Psoas muscle (tissue), 8 donors: Measurements from ENCODE around the gene TMEM258. TPM values are rescaled to one million over a fixed set of nuclear protein-coding genes. Genes with fewer than 3 reads are reported as not detected.

ENCODE experiments used
- ATAC-seq, 4 donors: fragments of 200-7000 bp; cut with Tn5 transposase; one replicate each; pipeline ENCODE4 v1.9.1; 2020; ENCODE audit warnings: moderate library complexity in 3 of 4, mild to moderate bottlenecking in 2 of 4
- DNase-seq, 2 donors: peaks; one replicate each; pipeline ENCODE4 v3.0.0-alpha.2; 2020
- H3K27ac ChIP-seq: fragments of 200-600 bp; one replicate; pipeline ENCODE4 v1.8.0; 2022
- H3K27me3 ChIP-seq, 3 donors: fragments of 200-600 bp in 1 of 3; one replicate each; pipeline versions ENCODE4 v1.6.1 to v1.8.0; 2013 to 2022; ENCODE audit warnings: low read length in 2 of 3, mild to moderate bottlenecking in 2 of 3, moderate library complexity in 1 of 3; ENCODE audit not compliant: insufficient read depth in 3 of 3
- H3K36me3 ChIP-seq, 2 donors: fragments of 200-600 bp in 1 of 2; one replicate each; pipeline versions ENCODE4 v1.6.1 to v1.8.0; 2013 to 2022; ENCODE audit warnings: low read depth in 1 of 2, mild to moderate bottlenecking in 1 of 2, moderate library complexity in 1 of 2; ENCODE audit not compliant: insufficient read depth in 1 of 2
- H3K4me1 ChIP-seq: fragments of 200-600 bp; one replicate; pipeline ENCODE4 v1.8.0; 2022
- H3K4me3 ChIP-seq: fragments of 200-600 bp; one replicate; pipeline ENCODE4 v1.8.0; 2022; ENCODE audit warnings: mild to moderate bottlenecking
- H3K9me3 ChIP-seq: fragments of 200-600 bp; one replicate; pipeline ENCODE4 v1.8.0; 2022
- CTCF ChIP-seq: fragments of 200-600 bp; IDR thresholded peaks from one replicate; pipeline ENCODE4 v1.8.0; 2022; ENCODE audit warnings: antibody characterized with exemption
- WGBS, 3 donors: extraction: QIAGEN DNeasy Blood & Tissue Kit; methylation state at CpG; one replicate each; pipeline versions ENCODE4 v1.1.6 to v1.1.7; 2013; 5-methylcytosine and 5-hydroxymethylcytosine counted together
- intact Hi-C, 2 donors: fragments of 100-400 bp; cut with DNase I; formaldehyde crosslinking; loops; one replicate each; pipeline versions ENCODE4 v1.11.0 to v1.14.2; 2022
- polyA plus RNA-seq, 3 donors: library from polyadenylated mRNA; stranded (reverse); fragments of 200-250 nt; gene quantifications; one replicate each; pipeline ENCODE4 v1.2.3, GENCODE V29; 2013
- total RNA-seq, 4 donors: library from RNA; stranded (reverse); fragmentation: NEBNext Ultra II Directional in 2 of 4; extraction: Animal tissue kit (Norgen Biotek cat#: 25700) in 2 of 4; gene quantifications; one replicate each; pipeline versions ENCODE4 v1.2.1 to v1.2.4, GENCODE V29; 2021 to 2023
- donor health status: healthy with polysubstance abuse.
- donor health status: DM: no; HTN: no; CAD: no; lungs with moderate emphysema.
- donor health status: Bipolar disorder and iron deficiency.
- donor health status: healthy.
- donor health status: DM: yes; HTN: yes; CAD: no.
- donor health status: DM: no; HTN: no; CAD: no.
- donor health status: DM: no; HTN: no; CAD: no.
- donor health status: DM: yes; HTN: yes; CAD: no.

The TMEM258 gene
- total and polyA plus RNA-seq, 7 donors: 76.0 to 177 (median 93.2) TPM

- no peak for ATAC-seq
- intact Hi-C loops: no loop called here
- TF ChIP-seq CTCF: no peak
- no peak for DNase-seq
- H3K36me3 ChIP-seq: no peaks in the 10 kb centered on the region
- WGBS, 3 donors: 77 to 84% (median 80%) methylated on average over 11 to 12 of the region's 12 CpGs
- H3K9me3 ChIP-seq: no peaks in the 10 kb centered on the region
- no peak overlapping the region for H3K4me3 ChIP-seq
- peaks cover 3% of the 10 kb centered on the region for H3K4me1 ChIP-seq
- H3K27ac ChIP-seq: no peak overlapping the region
- H3K27me3 ChIP-seq: no peaks in the 10 kb centered on the region
Observed at GRCh38 chr11:61774411-61774810, 18.0 kb downstream of the TMEM258 start.

GRCh38 chr11:61773809-61774208 is 18.6 kb downstream of the TMEM258 start:
- intact Hi-C loops: no loop called here
- DNase-seq (no peak), ATAC-seq (no peak)
- Histone ChIP-seq H3K36me3 (no peaks in the 10 kb centered on the region), H3K4me3 (no peak overlapping the region), H3K27ac (no peak overlapping the region), H3K27me3 (no peaks in the 10 kb centered on the region), H3K4me1 (peaks cover 3% of the 10 kb centered on the region), H3K9me3 (no peaks in the 10 kb centered on the region)
- 83 to 86% (median 85%) methylated on average over 15 to 18 of the region's 18 CpGs for WGBS, 3 donors
- no peak for TF ChIP-seq CTCF

- ATAC-seq: no peak
- no peaks in the 10 kb centered on the region for H3K27me3 ChIP-seq
- no peak overlapping the region for H3K4me3 ChIP-seq
- peaks cover 3% of the 10 kb centered on the region for H3K4me1 ChIP-seq
- H3K9me3 ChIP-seq: no peaks in the 10 kb centered on the region
- no peak for TF ChIP-seq CTCF
- intact Hi-C loops: no loop called here
- DNase-seq: no peak
- 62 to 73% (median 72%) methylated on average over 10 of the region's 10 CpGs for WGBS, 3 donors
- H3K27ac ChIP-seq: no peak overlapping the region
- no peaks in the 10 kb centered on the region for H3K36me3 ChIP-seq
Observed at GRCh38 chr11:61773356-61773755, 19.0 kb downstream of the TMEM258 start.

- ATAC-seq (no peak), DNase-seq (no peak)
- intact Hi-C loops: no loop called here
- H3K9me3 ChIP-seq: no peaks in the 10 kb centered on the region
- no peak overlapping the region for H3K27ac ChIP-seq
- TF ChIP-seq CTCF: no peak
- no peaks in the 10 kb centered on the region for H3K36me3 ChIP-seq
- H3K4me3 ChIP-seq: no peak overlapping the region
- WGBS, 3 donors: 52 to 59% (median 59%) methylated on average over 5 to 7 of the region's 7 CpGs
- H3K4me1 ChIP-seq: no peaks in the 10 kb centered on the region
- no peaks in the 10 kb centered on the region for H3K27me3 ChIP-seq
Observed at GRCh38 chr11:61771985-61772455, 20.4 kb downstream of the TMEM258 start.

GRCh38 chr11:61771195-61771894 is 21.1 kb downstream of the TMEM258 start:
- no peak for TF ChIP-seq CTCF
- Histone ChIP-seq H3K36me3 (no peaks in the 10 kb centered on the region), H3K4me1 (no peaks in the 10 kb centered on the region), H3K4me3 (no peak overlapping the region), H3K27me3 (no peaks in the 10 kb centered on the region), H3K9me3 (no peaks in the 10 kb centered on the region), H3K27ac (no peak overlapping the region)
- intact Hi-C loops: no loop called here
- no peak for ATAC-seq
- DNase-seq: no peak
- 87 to 93% (median 89%) methylated on average over 12 to 15 of the region's 15 CpGs for WGBS, 3 donors
